ENCODE results near the gene NSUN7. TPM values are rescaled to one million over a fixed set of nuclear protein-coding genes. Genes with fewer than 3 reads are reported as not detected.

NSUN7 gene
- total RNA-seq, 1 experiment from 2014 or later, result 19.8 TPM

Other genes with a start within 250 kb of the NSUN7 start
- gene RBM47, start 120.1 kb upstream of the NSUN7 start, total RNA-seq (2014; rRNA removed; shearing (Covaris generic)), result 97.9 and 116 TPM in 2 replicates